Loucy (cell line): ENCODE results near the gene NRARP.

Experiments used
- H2AFZ ChIP-seq: fragments of 200-600 bp; sonication (generic); 2 replicates; pipeline ENCODE4 v1.6.0; 2016; ENCODE audit warnings: antibody characterized with exemption, mild to moderate bottlenecking, low read length, moderate library complexity
- H3F3A ChIP-seq: fragments of 200-600 bp; 2 replicates; pipeline ENCODE4 v1.6.0; 2016; ENCODE audit warnings: antibody characterized with exemption, low read depth, mild to moderate bottlenecking
- H3K27me3 ChIP-seq: fragments of 200-600 bp; sonication (generic); 2 replicates; pipeline ENCODE4 v1.6.1; 2014; ENCODE audit warnings: low read length, mild to moderate bottlenecking; ENCODE audit not compliant: insufficient read depth, poor library complexity, severe bottlenecking
- H3K36me3 ChIP-seq: fragments of 200-600 bp; sonication (generic); 2 replicates; pipeline ENCODE4 v1.6.1; 2016; ENCODE audit warnings: low read length; ENCODE audit not compliant: insufficient read depth
- H3K4me1 ChIP-seq: fragments of 200-600 bp; sonication (generic); 2 replicates; pipeline ENCODE4 v1.5.1; 2014; ENCODE audit warnings: low read length, mild to moderate bottlenecking; ENCODE audit not compliant: insufficient read depth, poor library complexity, severe bottlenecking
- H3K4me2 ChIP-seq: fragments of 200-600 bp; sonication (generic); 2 replicates; pipeline ENCODE4 v1.6.0; 2014; ENCODE audit warnings: antibody characterized with exemption, low read length, low read depth, mild to moderate bottlenecking; ENCODE audit not compliant: poor library complexity, severe bottlenecking
- H3K4me3 ChIP-seq: fragments of 200-600 bp; sonication (generic); 2 replicates; pipeline ENCODE4 v1.5.1; 2014; ENCODE audit warnings: low read length, mild to moderate bottlenecking, mixed read lengths; ENCODE audit not compliant: poor library complexity, severe bottlenecking
- H3K79me2 ChIP-seq: fragments of 200-600 bp; sonication (generic); 2 replicates; pipeline ENCODE4 v1.6.1; 2014; ENCODE audit warnings: low read length; ENCODE audit not compliant: insufficient read depth
- H3K9ac ChIP-seq: fragments of 200-600 bp; sonication (generic); 2 replicates; pipeline ENCODE4 v1.6.0; 2014; ENCODE audit warnings: mild to moderate bottlenecking, low read depth, low read length, moderate library complexity; ENCODE audit not compliant: poor library complexity, severe bottlenecking
- H3K9me2 ChIP-seq: fragments of 200-600 bp; sonication (generic); replicated peaks from 2 replicates; pipeline ENCODE4 v1.6.1; 2016; ENCODE audit warnings: low read depth, low read length, mixed read lengths
- H3K9me3 ChIP-seq: fragments of 200-600 bp; sonication (generic); 2 replicates; pipeline ENCODE4 v1.6.1; 2014; ENCODE audit warnings: mild to moderate bottlenecking, antibody characterized with exemption, low read length, low read depth; ENCODE audit not compliant: insufficient read depth
- H4K20me1 ChIP-seq: fragments of 200-600 bp; sonication (generic); 2 replicates; pipeline ENCODE4 v1.6.0; 2014; ENCODE audit warnings: antibody characterized with exemption, low read length, mild to moderate bottlenecking; ENCODE audit not compliant: insufficient read depth, poor library complexity, severe bottlenecking
- EZH2phosphoT487 ChIP-seq: fragments of 200-600 bp; IDR thresholded peaks from 2 replicates; pipeline ENCODE4 v1.6.1; 2018; ENCODE audit warnings: antibody characterized with exemption, mild to moderate bottlenecking, moderate library complexity, borderline replicate concordance
- TF ChIP-seq, protein P1 (sequence below): fragments of 200-600 bp; sonication (generic); conservative IDR thresholded peaks from 2 replicates; pipeline ENCODE4 v1.5.1; 2014; ENCODE audit warnings: mild to moderate bottlenecking, antibody characterized with exemption, low read length

NRARP gene

GRCh38 chr9:137250329-137251193 lies 51.5 kb downstream of the NRARP start:
- no peak overlapping the region for H3K4me2 ChIP-seq
- peaks cover 2% of the 10 kb centered on the region for H3K27me3 ChIP-seq
- H4K20me1 ChIP-seq = peaks cover 2% of the 10 kb centered on the region
- H3K4me1 ChIP-seq = peaks cover 19% of the 10 kb centered on the region
- TF ChIP-seq, protein P1, sequence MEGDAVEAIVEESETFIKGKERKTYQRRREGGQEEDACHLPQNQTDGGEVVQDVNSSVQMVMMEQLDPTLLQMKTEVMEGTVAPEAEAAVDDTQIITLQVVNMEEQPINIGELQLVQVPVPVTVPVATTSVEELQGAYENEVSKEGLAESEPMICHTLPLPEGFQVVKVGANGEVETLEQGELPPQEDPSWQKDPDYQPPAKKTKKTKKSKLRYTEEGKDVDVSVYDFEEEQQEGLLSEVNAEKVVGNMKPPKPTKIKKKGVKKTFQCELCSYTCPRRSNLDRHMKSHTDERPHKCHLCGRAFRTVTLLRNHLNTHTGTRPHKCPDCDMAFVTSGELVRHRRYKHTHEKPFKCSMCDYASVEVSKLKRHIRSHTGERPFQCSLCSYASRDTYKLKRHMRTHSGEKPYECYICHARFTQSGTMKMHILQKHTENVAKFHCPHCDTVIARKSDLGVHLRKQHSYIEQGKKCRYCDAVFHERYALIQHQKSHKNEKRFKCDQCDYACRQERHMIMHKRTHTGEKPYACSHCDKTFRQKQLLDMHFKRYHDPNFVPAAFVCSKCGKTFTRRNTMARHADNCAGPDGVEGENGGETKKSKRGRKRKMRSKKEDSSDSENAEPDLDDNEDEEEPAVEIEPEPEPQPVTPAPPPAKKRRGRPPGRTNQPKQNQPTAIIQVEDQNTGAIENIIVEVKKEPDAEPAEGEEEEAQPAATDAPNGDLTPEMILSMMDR = no peak
- no peak for TF ChIP-seq EZH2phosphoT487
- H2AFZ ChIP-seq = no peak overlapping the region
- H3K9me3 ChIP-seq = no peaks in the 10 kb centered on the region
- H3K9me2 ChIP-seq = no peaks in the 10 kb centered on the region
- no peak overlapping the region for H3K4me3 ChIP-seq
- H3F3A ChIP-seq = no peaks in the 10 kb centered on the region
- H3K79me2 ChIP-seq = peaks cover 14% of the 10 kb centered on the region
- H3K9ac ChIP-seq = no peak overlapping the region
- H3K36me3 ChIP-seq = no peaks in the 10 kb centered on the region
